Posterior vena cava (tissue), 2 donors: ENCODE data around the gene FSIP2. TPM values are rescaled to one million over a fixed set of nuclear protein-coding genes. Genes with fewer than 3 reads are reported as not detected.

Experiments
- DNase-seq: peaks from one replicate; pipeline ENCODE4 v3.0.0-alpha.2; 2020; ENCODE audit warnings: low spot score
- intact Hi-C, 2 donors: fragments of 100-400 bp; cut with DNase I; formaldehyde crosslinking; loops; one replicate each; pipeline versions ENCODE4 v1.14.1 to v1.14.2; 2022 to 2023
- total RNA-seq, 2 donors: library from RNA; stranded (reverse); fragmentation: NEBNext Ultra II Directional; extraction: Animal tissue kit (Norgen Biotek cat#: 25700); gene quantifications; one replicate each; pipeline ENCODE4 v1.2.1, GENCODE V29; 2021
- donor health status: DM: yes; HTN: yes; CAD: no.
- donor health status: DM: yes; HTN: yes; CAD: no.

FSIP2 gene
- total RNA-seq, 2 donors from 2014 or later = 0.81 to 1.3 TPM

- intact Hi-C loops = no loop called here
- no peak for DNase-seq
These were observed 136.7 kb downstream of the FSIP2 start for GRCh38 chr2:185875136-185875931.

GRCh38 chr2:185876234-185876633 lies 137.6 kb downstream of the FSIP2 start:
- intact Hi-C loops = no loop called here
- DNase-seq = no peak

GRCh38 chr2:185880396-185880795 lies 141.8 kb downstream of the FSIP2 start:
- no peak for DNase-seq
- intact Hi-C loops = no loop called here
